Suprapubic skin (tissue), 4 donors: ENCODE results near the gene RUNX2. TPM values are rescaled to one million over a fixed set of nuclear protein-coding genes. Genes with fewer than 3 reads are reported as not detected.

Experiments used
- DNase-seq, 2 donors: peaks; one replicate each; pipeline ENCODE4 v3.0.0-alpha.2; 2019; ENCODE audit warnings: low spot score in 2 of 2
- H3K27ac ChIP-seq: fragments of 200-600 bp; sonication (generic); one replicate; pipeline ENCODE4 v1.5.1; 2019
- H3K27me3 ChIP-seq: fragments of 200-600 bp; sonication (generic); one replicate; pipeline ENCODE4 v1.5.1; 2019
- H3K36me3 ChIP-seq: fragments of 200-600 bp; sonication (generic); one replicate; pipeline ENCODE4 v1.5.1; 2019
- H3K4me1 ChIP-seq: fragments of 200-600 bp; sonication (generic); one replicate; pipeline ENCODE4 v1.5.1; 2019
- H3K4me3 ChIP-seq: fragments of 200-600 bp; sonication (generic); one replicate; pipeline ENCODE4 v1.5.1; 2019; ENCODE audit warnings: mild to moderate bottlenecking
- H3K9me3 ChIP-seq: fragments of 200-600 bp; sonication (generic); one replicate; pipeline ENCODE4 v1.5.1; 2019
- CTCF ChIP-seq, 2 donors: fragments of 200-600 bp in 1 of 2; fragments of 450-650 bp in 1 of 2; sonication (generic) in 1 of 2; IDR thresholded peaks; one replicate each; pipeline ENCODE4 v1.5.1; 2016 to 2019; ENCODE audit warnings: antibody characterized with exemption in 2 of 2, mild to moderate bottlenecking in 1 of 2, moderate library complexity in 1 of 2
- EP300 ChIP-seq: sonication (generic); formaldehyde crosslinking; IDR thresholded peaks from one replicate; pipeline ENCODE4 v1.6.1; 2017; ENCODE audit warnings: antibody characterized with exemption
- POLR2A ChIP-seq, 2 donors: fragments of 450-650 bp; IDR thresholded peaks; one replicate each; pipeline ENCODE4 v1.6.1; 2017; ENCODE audit warnings: antibody characterized with exemption in 2 of 2, mild to moderate bottlenecking in 2 of 2, moderate library complexity in 2 of 2
- POLR2AphosphoS5 ChIP-seq, 3 donors: sonication (generic); formaldehyde crosslinking; IDR thresholded peaks; one replicate each; pipeline ENCODE4 v1.6.1; 2017; ENCODE audit warnings: antibody characterized with exemption in 3 of 3
- WGBS: methylation state at CpG from one replicate; pipeline ENCODE4 v1.1.5; 2018; 5-methylcytosine and 5-hydroxymethylcytosine counted together
- total RNA-seq, 4 donors: library from RNA; depleted of rRNA; stranded (reverse); fragments of >200 nt; gene quantifications; one replicate each; pipeline ENCODE4 v1.1.0, GENCODE V29; 2016

RUNX2 gene
- total RNA-seq, 4 donors from 2014 or later = 2.6 to 5.9 (median 3.1) TPM

- Histone ChIP-seq H3K4me3 (no peak overlapping the region), H3K4me1 (no peaks in the 10 kb centered on the region), H3K9me3 (no peaks in the 10 kb centered on the region), H3K27ac (no peak overlapping the region), H3K27me3 (no peaks in the 10 kb centered on the region), H3K36me3 (no peaks in the 10 kb centered on the region)
- no peak for TF ChIP-seq EP300
- no peak for TF ChIP-seq POLR2AphosphoS5 (IDR thresholded peaks at IDR 0.05)
- no peak for TF ChIP-seq CTCF (IDR thresholded peaks at IDR 0.05)
- TF ChIP-seq POLR2A (IDR thresholded peaks at IDR 0.05) = no peak
- no peak for DNase-seq
These were observed 39.9 kb downstream of the RUNX2 start for GRCh38 chr6:45367999-45368398.

- no peak for TF ChIP-seq POLR2AphosphoS5 (IDR thresholded peaks at IDR 0.05)
- no peak for TF ChIP-seq EP300
- no peak for TF ChIP-seq CTCF (IDR thresholded peaks at IDR 0.05)
- TF ChIP-seq POLR2A (IDR thresholded peaks at IDR 0.05) = no peak
- no peaks in the 10 kb centered on the region for H3K27me3 ChIP-seq
- H3K9me3 ChIP-seq = no peaks in the 10 kb centered on the region
- 86% methylated on average over 1 of the region's 1 CpG for whole genome bisulfite sequencing
- H3K36me3 ChIP-seq = no peaks in the 10 kb centered on the region
- no peak overlapping the region for H3K4me3 ChIP-seq
- DNase-seq = no peak
- H3K27ac ChIP-seq = no peak overlapping the region
- H3K4me1 ChIP-seq = no peaks in the 10 kb centered on the region
These were observed 41.7 kb downstream of the RUNX2 start for GRCh38 chr6:45369870-45370269.

- DNase-seq = no peak
- Histone ChIP-seq H3K4me1 (peaks cover 9% of the 10 kb centered on the region), H3K27ac (no peak overlapping the region), H3K27me3 (no peaks in the 10 kb centered on the region), H3K36me3 (no peaks in the 10 kb centered on the region), H3K4me3 (no peak overlapping the region), H3K9me3 (no peaks in the 10 kb centered on the region)
- WGBS = 90% methylated on average over 3 of the region's 3 CpGs
- TF ChIP-seq CTCF (IDR thresholded peaks at IDR 0.05) (no peak), POLR2A (IDR thresholded peaks at IDR 0.05) (no peak), EP300 (no peak), POLR2AphosphoS5 (IDR thresholded peaks at IDR 0.05) (no peak)
These were observed 43.9 kb downstream of the RUNX2 start for GRCh38 chr6:45371924-45372573.

GRCh38 chr6:45375449-45375848 is 47.3 kb downstream of the RUNX2 start:
- DNase-seq = no peak
- 71% methylated on average over 3 of the region's 3 CpGs for WGBS
- no peaks in the 10 kb centered on the region for H3K36me3 ChIP-seq
- no peak overlapping the region for H3K4me3 ChIP-seq
- peaks cover 12% of the 10 kb centered on the region for H3K4me1 ChIP-seq
- H3K9me3 ChIP-seq = no peaks in the 10 kb centered on the region
- TF ChIP-seq POLR2A (IDR thresholded peaks at IDR 0.05) = no peak
- no peak for TF ChIP-seq CTCF (IDR thresholded peaks at IDR 0.05)
- no peak for TF ChIP-seq POLR2AphosphoS5 (IDR thresholded peaks at IDR 0.05)
- no peak for TF ChIP-seq EP300
- H3K27ac ChIP-seq = no peak overlapping the region
- no peaks in the 10 kb centered on the region for H3K27me3 ChIP-seq

- TF ChIP-seq EP300 (no peak), POLR2AphosphoS5 (IDR thresholded peaks at IDR 0.05) (no peak), CTCF (IDR thresholded peaks at IDR 0.05) (no peak), POLR2A (IDR thresholded peaks at IDR 0.05) (no peak)
- Histone ChIP-seq H3K9me3 (no peaks in the 10 kb centered on the region), H3K36me3 (no peaks in the 10 kb centered on the region), H3K4me3 (peak overlapping the region; percentile 74), H3K4me1 (peaks cover 12% of the 10 kb centered on the region), H3K27me3 (no peaks in the 10 kb centered on the region), H3K27ac (peak overlapping the region; percentile 96)
- WGBS = 28% methylated on average over 11 of the region's 11 CpGs
- DNase-seq = no peak
These were observed 48.3 kb downstream of the RUNX2 start for GRCh38 chr6:45376310-45377042.
